Testis (tissue), 2 donors: ENCODE data around the gene RUVBL2.

Experiments
- POLR2A ChIP-seq: fragments of 450-650 bp; IDR thresholded peaks from one replicate; pipeline ENCODE4 v1.6.1; 2017; ENCODE audit warnings: antibody characterized with exemption, mild to moderate bottlenecking, moderate library complexity
- TF ChIP-seq, protein P1 (sequence below), 3 experiments: fragments of 450-650 bp in 2 of 3; fragments of 200-600 bp in 1 of 3; sonication (generic) in 1 of 3; IDR thresholded peaks; one replicate each; pipeline ENCODE4 v1.5.1; 2016 to 2019; ENCODE audit warnings: antibody characterized with exemption in 3 of 3, mild to moderate bottlenecking in 2 of 3, moderate library complexity in 1 of 3

DNA sequence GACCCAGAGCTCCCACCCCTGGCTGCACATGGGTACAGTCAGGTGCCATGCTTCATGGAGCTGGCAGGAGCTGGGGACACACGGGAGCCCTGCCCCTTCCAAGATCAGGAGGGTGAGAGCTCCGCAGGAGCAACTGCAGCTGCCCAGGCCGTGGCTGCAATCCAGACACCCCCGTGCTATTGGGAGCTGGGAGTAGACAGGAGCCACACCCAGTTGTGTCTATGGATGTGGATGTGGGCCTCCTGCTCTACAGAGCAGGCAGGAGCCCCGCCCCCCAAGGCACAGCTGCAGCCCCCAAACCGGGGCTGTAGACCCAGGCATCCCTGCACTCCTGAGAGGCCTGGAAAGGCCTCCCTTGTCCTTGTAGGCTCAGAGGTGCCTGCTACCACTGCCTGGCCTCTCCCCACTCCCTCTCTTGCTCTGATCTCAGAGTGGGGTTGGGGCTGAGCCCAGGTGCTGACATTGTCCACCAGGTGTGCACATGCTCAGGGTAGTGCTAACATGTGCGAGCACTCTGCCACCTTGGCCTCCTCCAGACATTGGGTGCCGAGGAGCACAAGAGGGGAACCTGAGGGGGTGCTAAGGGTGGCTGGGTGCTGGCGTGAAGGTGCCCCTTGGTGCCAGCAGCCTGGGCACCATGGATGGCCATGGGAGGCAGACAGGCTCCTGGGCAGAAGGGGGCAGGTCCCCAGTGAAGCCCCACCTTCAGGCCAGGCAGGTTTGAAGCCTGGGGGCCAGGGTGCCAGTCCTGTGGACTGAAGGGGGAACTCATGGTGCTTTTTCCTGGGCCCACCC is 47.0 kb upstream of the RUVBL2 start:
- TF ChIP-seq, protein P1, sequence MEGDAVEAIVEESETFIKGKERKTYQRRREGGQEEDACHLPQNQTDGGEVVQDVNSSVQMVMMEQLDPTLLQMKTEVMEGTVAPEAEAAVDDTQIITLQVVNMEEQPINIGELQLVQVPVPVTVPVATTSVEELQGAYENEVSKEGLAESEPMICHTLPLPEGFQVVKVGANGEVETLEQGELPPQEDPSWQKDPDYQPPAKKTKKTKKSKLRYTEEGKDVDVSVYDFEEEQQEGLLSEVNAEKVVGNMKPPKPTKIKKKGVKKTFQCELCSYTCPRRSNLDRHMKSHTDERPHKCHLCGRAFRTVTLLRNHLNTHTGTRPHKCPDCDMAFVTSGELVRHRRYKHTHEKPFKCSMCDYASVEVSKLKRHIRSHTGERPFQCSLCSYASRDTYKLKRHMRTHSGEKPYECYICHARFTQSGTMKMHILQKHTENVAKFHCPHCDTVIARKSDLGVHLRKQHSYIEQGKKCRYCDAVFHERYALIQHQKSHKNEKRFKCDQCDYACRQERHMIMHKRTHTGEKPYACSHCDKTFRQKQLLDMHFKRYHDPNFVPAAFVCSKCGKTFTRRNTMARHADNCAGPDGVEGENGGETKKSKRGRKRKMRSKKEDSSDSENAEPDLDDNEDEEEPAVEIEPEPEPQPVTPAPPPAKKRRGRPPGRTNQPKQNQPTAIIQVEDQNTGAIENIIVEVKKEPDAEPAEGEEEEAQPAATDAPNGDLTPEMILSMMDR (IDR thresholded peaks at IDR 0.05) = no peak
- TF ChIP-seq POLR2A = no peak
